Lung microvascular endothelial cell (primary cell): ENCODE data around the gene KIF19. TPM values are rescaled to one million over a fixed set of nuclear protein-coding genes. Genes with fewer than 3 reads are reported as not detected.
"Not testable (repeated sequence)": the region's sequence is repeated elsewhere in the genome, so short reads cannot be mapped to it uniquely, and the experiment has no call there.

ENCODE experiments used
- DNase-seq, 2 donors: peaks; one replicate each; pipeline versions ENCODE4 v3.0.0 to v3.0.0-alpha.2; 2010; ENCODE audit warnings: low read depth in 2 of 2
- total RNA-seq: library from RNA; depleted of rRNA; stranded (reverse); fragments of >200 nt; gene quantifications from 2 replicates; pipeline ENCODE4 v1.2.1, GENCODE V29; 2014

Gene KIF19
- total RNA-seq, 1 donor from 2014 or later = under 0.01 TPM

DNA sequence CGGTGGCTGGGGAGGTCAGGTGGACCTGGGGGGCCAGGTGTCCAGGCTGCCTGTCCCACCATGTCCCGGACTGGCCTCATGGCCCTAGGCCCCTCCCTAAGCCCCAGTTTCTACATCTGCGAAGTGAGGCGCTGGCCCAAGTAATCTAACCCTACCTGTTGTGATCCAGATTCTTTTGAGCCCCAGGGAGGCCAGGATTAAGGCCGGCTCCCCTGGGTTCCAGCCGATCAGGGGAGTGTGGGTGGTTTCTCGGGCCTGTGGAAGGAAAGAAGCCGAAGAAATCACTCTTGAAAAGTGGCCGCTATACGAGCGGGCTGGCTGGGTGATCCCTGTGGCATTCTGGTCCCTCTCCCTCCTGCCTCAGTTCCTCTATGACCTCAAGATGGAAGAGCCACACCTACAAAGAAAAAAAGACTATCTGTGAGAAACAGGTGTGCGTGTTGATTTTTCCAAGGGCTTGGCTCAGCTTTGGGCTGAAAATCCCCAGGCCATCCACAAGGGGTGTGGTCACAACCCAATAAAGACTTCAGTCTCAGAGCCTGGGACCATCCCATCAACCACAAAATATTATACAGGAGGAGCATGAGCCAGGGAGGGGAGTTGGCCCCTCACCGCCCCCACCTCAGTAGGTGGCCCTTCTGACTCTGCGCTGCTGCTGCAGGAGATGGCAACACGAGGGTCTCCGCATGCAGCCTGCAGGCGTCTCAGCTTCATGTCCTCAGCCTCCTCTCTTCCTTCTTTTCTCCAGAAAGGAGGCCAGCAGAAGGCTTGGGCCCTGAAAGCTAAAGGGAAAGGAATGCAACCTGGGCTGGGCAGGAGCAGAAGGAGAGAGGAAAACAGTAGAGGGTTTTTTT lies 61.6 kb downstream of the KIF19 start:
- no peak for DNase-seq

DNA sequence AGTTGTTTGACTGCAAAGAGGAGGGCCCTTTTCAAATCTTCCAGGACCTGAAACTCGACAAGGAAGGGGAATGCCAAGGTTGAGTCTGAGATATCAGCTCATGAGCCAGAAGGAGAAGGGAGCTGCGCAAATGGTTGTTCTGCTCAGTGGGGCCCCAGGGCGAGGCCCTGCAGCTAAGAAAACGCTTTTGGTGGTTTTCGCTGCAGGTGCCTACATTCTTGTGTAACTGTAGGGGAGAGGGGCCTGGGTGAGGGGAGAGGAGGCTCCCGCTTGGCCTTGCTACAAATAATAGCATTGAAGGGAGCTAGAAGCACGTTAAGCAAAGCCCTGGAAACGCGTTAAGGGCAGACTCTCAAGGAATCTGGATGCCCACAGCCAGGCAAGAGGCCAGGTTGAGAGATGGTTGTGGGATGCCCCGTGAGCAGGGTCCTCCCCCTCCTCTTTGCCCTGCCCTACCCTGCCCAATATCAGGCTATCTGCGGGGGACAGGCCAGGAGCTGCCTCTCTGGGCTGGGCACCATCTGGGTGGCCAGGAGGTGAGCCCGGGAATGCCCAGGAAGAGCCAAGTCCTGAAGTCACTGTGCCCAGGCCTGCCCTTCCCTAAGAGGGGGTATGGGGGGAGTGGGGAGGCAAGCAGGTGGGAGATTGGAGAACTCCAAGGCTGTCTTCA lies 63.2 kb downstream of the KIF19 start:
- DNase-seq = no peak

DNA sequence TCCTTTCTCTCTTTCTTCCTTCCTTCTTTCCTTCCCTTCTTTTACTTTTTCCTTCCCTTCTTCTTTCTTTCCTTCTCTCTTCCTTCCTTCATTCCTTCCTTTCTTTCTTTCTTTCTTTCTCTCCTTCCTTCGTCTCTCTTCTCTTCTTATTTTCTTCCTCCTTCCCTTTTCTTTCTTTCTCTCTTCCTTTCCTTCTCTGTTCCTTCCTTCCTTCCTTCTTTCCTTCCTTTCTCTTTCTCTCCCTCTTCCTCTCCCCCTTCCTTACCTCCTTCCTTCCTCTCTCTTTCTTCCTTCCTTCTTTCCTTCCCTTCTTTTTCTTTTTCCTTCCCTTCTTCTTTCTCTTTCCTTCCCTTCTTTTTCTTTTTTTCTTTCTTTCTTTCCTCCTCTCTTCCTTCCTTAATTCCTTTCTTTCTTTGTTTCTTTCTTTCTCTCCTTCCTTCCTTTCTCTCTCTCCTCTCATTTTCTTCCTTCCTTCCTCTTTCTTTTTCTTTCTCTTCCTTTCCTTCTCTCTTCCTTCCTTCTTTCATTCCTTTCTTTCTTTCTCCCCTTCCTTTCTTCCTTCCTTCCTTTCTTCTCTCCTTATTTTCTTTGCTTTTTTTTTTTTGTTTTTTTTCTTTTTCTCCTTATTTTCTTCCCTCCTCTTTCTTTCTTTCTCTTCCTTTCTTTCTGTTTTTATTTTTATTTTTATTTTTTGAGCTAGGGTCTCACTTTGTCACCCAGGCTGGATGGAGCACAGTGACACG lies 64.1 kb downstream of the KIF19 start:
- no peak for DNase-seq

DNA sequence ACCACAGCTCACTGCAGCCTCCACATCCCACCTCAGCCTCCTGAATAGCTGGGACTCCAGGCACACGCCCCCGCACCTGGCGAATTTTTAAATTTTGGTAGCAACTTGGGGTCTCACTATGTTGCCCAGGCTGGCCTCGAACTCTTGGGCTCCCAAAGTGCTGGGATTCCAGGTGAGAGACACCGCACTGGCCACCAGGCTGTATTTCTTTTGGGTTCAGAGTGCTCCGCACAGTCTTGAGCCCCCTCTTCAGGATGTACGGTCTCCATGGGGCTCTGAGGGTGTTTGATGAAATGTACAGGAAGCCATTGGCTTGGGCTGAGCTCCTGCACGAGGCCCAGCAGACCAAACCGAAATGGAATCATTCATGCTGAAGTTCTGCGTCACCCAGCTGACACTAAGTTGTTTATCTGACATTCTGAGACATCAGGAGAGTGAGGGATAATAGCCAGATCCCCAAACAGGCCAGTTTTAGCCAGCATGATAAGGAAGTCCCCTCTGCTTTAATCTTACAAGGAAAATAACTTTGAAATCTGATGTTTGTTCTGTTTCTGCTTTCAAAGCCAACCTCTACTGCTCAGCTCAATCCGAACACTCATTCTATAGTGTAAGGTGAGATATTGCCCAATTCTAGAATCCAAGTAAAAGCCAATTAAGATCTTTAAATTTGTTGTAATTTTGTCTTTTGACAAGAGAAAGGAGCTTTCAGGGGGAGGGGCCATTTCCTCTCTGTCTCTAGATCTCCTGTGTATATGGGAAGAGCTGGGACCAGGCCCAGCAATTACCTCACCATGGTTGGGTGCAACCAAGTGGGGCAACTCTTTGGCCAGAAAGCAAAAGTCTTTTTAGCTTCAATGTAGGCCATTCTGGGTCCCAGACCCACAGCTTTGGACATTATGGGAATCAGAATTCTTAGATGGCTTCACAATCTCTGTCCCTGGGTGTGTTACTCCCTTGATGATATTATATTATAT lies 64.9 kb downstream of the KIF19 start:
- DNase-seq = no peak

DNA sequence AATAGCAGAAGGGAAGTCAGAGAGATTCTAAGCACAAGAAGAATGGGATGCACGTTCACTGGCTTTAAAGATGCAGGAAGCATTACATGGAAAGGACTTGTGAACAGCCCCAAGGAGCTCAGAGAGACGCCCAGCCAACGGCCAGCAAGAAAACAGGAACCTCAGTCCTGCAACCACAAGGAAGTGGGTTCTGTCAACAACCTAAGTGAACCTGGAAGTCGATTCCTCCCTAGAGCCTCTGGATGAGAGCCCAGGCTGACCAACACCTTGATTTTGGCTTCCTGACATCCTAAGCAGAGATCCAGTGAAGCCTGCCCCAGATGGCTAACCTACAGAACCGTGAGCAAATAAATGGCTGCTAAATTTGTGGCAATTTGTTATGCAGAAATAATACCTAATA lies 65.7 kb downstream of the KIF19 start:
- DNase-seq = no peak

DNA sequence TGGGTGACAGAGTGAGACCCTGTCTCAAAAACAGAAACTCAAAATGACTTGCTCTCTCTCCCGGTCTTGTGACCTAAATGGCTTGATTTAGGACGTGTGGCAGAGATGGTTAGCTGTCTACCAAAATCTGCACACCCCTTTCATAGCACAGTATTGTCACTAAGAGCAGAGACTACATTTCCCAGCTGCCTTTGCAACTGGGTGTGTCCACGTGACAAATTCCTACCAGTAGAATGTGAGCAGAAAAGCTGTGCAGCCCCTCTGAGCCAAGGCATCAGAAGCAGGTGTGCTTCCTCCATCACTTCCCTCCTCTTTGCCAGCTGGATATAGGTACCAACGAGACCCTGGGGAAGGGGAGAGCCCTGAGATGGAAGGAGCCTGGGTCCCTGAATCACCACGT lies 66.8 kb downstream of the KIF19 start:
- no peak for DNase-seq

DNA sequence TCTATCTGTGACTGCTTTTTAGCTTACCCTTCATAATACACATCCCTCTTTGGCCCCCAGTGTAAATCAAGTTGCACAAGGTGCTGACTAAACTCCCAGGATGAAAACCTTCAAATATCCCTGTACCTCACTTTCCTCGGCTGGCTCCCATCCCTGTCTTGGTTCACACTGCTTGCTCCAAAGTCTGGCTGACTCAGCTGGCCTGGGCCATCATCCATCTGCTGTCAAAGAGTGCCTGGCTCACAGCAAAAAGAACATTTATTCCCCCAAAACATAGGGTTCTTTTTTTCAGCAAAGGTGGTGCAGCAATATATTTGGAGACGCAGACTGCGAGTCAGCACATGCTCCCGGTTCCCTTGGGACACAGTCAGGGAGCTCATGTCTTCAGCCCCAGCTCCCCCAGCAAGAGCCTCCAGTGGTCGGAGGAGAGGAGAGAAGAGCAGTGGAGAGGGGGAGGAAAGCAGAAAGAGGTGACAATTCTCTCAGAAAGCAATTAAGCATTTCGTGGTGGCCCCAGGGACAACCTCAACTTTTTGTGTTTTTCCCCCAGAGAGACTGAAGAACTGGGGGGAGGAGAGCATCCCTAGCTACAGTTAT lies 67.4 kb downstream of the KIF19 start:
- no peak for DNase-seq

DNA sequence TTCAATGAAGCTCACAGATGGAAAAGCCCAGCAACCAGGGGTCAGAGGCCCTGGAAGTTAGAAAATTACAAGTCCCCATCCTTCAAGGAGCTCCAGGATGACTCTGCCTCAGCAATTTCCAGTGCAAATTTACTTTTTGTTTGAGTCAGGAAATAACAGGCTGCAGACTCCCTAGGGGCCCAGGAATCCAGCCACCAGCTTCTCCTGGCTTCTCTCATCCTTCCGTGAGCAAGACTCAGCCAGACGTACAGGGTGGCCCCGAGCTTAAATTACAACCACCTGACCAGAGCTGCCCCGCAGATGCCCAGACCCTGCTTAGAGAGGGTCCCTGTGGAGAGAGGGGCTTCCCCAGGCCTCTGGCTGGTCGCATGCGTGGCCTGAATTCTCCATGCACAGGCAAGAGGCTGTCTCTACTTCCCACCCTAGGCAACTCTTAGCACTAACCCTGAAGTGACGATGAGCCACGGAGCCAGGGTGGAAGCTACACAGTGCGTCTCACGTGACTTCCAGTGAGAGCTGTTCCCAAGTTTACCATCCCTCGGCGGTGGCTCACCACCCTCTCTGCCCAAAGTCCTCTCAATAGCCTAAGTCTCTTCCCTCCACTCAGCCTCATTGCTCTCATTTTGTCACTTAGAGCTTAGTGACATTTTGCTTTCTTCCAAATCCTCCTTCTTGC lies 68.4 kb downstream of the KIF19 start:
- DNase-seq = no peak

DNA sequence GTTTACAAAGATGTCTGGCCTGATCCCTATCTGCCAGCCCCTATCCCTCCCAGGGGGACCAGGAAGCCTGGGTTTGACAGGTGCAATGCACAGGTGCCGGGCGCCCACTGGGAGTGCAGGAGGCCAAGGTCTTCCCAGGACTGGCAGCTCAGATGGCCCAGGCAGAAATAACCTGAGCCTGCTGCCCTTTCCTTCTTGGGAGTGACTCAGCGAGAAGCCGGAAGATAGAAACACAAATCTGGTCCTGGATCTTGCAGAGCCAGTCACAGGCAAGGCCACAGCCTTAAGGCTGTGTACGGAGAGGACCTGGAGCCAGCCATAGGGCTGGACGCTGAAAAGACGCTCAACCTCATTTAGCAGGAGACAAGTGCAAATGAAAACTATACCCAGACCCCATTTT lies 69.0 kb downstream of the KIF19 start:
- no peak for DNase-seq

DNA sequence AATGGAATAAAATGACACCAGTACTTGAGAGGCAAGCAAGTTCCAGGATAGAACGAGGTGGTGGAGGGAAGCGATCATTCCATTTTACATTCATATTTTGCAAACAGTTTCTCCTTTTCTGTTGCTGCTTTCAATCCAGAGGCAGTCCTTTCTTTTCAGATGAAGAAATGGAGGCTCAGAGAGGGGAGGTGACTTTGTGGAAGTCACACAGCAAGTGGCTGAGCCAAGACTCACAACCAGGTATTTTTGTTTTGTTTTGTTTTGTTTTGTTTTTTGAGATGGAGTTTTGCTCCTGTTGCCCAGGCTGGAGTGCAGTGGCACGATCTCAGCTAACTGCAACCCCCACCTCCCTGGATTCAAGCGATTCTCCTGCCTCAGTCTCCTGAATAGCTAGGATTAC lies 70.5 kb downstream of the KIF19 start:
- DNase-seq = no peak

DNA sequence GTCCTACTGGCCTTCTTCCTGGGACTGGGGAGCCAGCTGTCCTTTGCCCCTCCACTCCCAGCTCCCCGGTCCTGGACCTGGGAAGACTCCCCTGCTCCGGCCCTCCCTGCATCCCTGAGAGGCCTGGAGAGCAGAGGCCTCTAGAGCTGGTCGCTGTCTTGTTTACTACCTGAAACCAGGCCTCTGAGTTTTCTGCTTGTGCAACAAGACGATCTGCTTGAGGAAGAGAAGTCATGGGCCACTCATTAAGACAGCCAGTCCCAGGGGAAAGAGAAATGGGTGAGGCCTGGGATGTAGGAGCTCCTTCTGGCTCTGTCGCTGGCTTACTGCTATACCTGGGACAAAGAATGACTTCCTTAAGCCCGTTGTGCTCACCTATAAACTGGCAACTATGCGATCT lies 76.0 kb downstream of the KIF19 start:
- no peak for DNase-seq

DNA sequence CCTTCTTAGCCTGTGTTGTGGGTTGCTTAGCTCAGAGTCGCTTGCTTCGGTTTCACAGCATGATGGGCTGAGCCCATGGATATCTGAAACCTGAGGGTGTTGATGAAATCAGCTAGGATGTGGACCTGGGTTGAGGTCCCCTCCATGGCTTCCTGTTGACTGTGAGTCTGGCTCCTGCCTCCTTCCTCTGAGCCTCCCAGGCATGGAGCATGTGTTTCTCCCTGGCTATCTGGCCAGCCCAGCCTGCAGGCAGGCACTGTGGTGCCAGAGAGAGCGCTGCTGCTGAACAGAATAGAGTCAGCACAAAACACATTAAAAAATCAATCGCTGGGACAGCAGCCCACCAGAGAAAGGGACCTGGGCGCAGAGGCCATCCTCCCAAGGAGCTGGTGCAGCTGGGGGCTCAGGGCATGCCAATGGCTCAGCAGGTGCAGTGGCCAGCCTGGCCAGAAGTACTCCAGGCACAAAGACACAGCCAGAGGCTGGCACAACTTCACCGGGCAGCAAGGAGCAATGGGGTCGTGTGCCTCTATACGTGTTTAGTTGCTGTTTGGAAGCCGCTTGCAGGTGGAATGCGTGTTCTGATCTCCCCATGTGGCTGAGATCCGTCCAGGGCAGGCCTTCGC lies 77.6 kb downstream of the KIF19 start:
- peak in 1 of 2 donors; percentile 7 for DNase-seq

DNA sequence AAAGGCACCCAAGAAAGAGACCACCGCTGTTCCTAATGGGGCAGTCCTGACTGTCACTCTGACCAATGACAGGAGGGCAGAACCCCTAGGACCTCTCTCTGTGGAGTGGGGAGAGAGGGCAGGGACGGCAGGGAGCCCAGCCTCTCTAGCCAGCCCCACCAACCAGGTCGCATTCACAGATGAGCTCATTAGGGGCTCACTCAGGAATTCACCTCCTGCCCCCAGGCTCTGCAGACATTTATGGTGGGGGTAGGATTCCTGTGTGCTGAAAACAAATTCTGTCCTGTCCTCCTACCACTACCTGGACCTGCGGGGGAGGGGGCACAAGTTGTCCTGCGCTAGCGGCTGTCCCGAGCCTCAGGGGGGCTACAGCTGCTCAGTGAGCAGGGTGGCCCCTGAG lies 78.2 kb downstream of the KIF19 start:
- no peak for DNase-seq

DNA sequence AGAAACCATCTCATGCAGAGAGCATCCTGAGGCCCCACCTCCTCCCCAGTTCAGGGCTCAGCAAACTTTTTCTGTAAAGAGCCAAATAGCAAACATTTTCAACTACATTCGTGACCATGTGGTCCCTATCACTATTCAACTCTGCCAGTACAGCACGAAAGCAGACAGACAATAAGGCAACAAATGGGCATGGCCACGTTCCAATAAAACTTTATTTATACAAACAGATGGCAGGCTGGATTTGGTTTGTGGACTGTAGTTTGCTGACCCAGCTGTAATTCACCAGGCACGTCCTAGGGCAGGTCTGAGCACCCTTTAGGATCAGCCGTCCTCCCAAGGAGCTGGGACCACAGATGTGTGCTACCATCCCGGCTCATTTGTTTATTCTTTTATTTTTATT lies 78.8 kb downstream of the KIF19 start:
- DNase-seq = no peak

DNA sequence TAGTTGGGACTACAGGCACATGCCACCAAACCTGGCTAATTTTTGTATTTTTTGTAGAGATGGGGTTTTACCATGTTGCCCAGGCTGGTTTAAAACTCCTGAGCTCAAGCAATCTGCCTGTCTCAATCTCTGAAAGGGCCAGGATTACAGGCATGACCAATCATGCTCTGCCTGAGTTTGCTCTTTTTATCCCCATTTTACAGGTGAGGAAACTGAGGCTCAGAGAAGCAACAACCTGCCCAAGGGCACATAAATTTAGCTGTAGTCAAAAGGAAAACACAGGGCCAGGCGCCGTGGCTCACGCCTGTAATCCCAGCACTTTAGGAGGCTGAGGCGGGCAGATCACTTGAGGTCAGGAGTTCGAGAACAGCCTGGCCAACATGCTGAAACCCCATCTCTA lies 79.3 kb downstream of the KIF19 start:
- not testable (repeated sequence) for DNase-seq

Other genes with a start within 250 kb of the KIF19 start
- 3,826 and 4,570 TPM in 2 replicates for gene RPL38, start 122.5 kb upstream of the KIF19 start, total RNA-seq
- 0.40 and 0.44 TPM in 2 replicates for gene TTYH2, start 112.7 kb upstream of the KIF19 start, total RNA-seq
- not detected in 2 replicates for gene DNAI2, start 52.0 kb upstream of the KIF19 start, total RNA-seq
- gene BTBD17, start 35.6 kb downstream of the KIF19 start, total RNA-seq = not detected in 2 replicates
- gene GPR142, start 41.3 kb downstream of the KIF19 start, total RNA-seq = not detected in 2 replicates
- gene GPRC5C, start 105.9 kb downstream of the KIF19 start, total RNA-seq = 0.22 and 0.40 TPM in 2 replicates
- not detected in 2 replicates for gene CD300A, start 140.4 kb downstream of the KIF19 start, total RNA-seq
- gene CD300LB, start 205.2 kb downstream of the KIF19 start, total RNA-seq = not detected in 2 replicates
- not detected in 2 replicates for gene CD300C, start 219.9 kb downstream of the KIF19 start, total RNA-seq
- gene CD300H, start 241.3 kb downstream of the KIF19 start, total RNA-seq = not detected in 2 replicates